HEK293T (cell line): ENCODE measurements around the gene WNK1.

Source experiments
- CTCF ChIA-PET: fragments of 350-600 bp; formaldehyde crosslinking; extraction: SDS; loops from one replicate; lab custom pipeline; 2021; ENCODE audit warnings: antibody characterized with exemption, inconsistent platforms; lab: Yijun Ruan, JAX
- POLR2A ChIA-PET: fragments of 350-600 bp; formaldehyde crosslinking; extraction: SDS; loops from one replicate; lab custom pipeline; 2020; ENCODE audit warnings: antibody characterized with exemption, inconsistent platforms; lab: Yijun Ruan, JAX
- DNase-seq: peaks from one replicate; pipeline ENCODE4 v3.0.0; 2012; ENCODE audit warnings: mixed read lengths; ENCODE audit errors: extremely low spot score
- ARNT ChIP-seq: fragments of 450-650 bp; IDR thresholded peaks from 2 replicates; pipeline ENCODE4 v1.6.1; 2017; ENCODE audit warnings: mild to moderate bottlenecking
- BHLHE40 ChIP-seq: fragments of 450-650 bp; IDR thresholded peaks from 2 replicates; pipeline ENCODE4 v1.6.1; 2016; ENCODE audit warnings: mild to moderate bottlenecking, moderate library complexity, borderline replicate concordance
- CTBP1 ChIP-seq: fragments of 450-650 bp; IDR thresholded peaks from 2 replicates; pipeline ENCODE4 v1.6.1; 2016; ENCODE audit warnings: borderline replicate concordance
- ELF4 ChIP-seq: fragments of 450-650 bp; IDR thresholded peaks from 2 replicates; pipeline ENCODE4 v1.6.1; 2017; ENCODE audit warnings: antibody characterized with exemption
- FOXA1 ChIP-seq: fragments of 450-650 bp; IDR thresholded peaks from 2 replicates; pipeline ENCODE4 v1.6.1; 2016; ENCODE audit warnings: mild to moderate bottlenecking
- FOXK2 ChIP-seq: fragments of 450-650 bp; IDR thresholded peaks from 2 replicates; pipeline ENCODE4 v1.6.1; 2016; ENCODE audit warnings: mild to moderate bottlenecking
- FOXM1 ChIP-seq: fragments of 450-650 bp; IDR thresholded peaks from 2 replicates; pipeline ENCODE4 v1.6.1; 2017; ENCODE audit warnings: mild to moderate bottlenecking, borderline replicate concordance
- HDGF ChIP-seq: fragments of 450-650 bp; IDR thresholded peaks from 2 replicates; pipeline ENCODE4 v1.6.1; 2017; ENCODE audit warnings: antibody characterized with exemption, borderline replicate concordance
- L3MBTL2 ChIP-seq: fragments of 450-650 bp; conservative IDR thresholded peaks from 2 replicates; pipeline ENCODE4 v1.6.1; 2016; ENCODE audit warnings: mild to moderate bottlenecking
- LEF1 ChIP-seq: fragments of 450-650 bp; IDR thresholded peaks from 2 replicates; pipeline ENCODE4 v1.6.1; 2017; ENCODE audit warnings: mild to moderate bottlenecking, borderline replicate concordance
- NFRKB ChIP-seq: fragments of 450-650 bp; IDR thresholded peaks from 2 replicates; pipeline ENCODE4 v1.6.1; 2016; ENCODE audit warnings: mild to moderate bottlenecking, moderate library complexity
- SP1 ChIP-seq: fragments of 450-650 bp; IDR thresholded peaks from 2 replicates; pipeline ENCODE4 v1.6.1; 2017
- SUZ12 ChIP-seq: fragments of 450-650 bp; IDR thresholded peaks from 2 replicates; pipeline ENCODE4 v1.6.1; 2016; ENCODE audit warnings: mild to moderate bottlenecking
- TARDBP ChIP-seq: fragments of 450-650 bp; IDR thresholded peaks from 2 replicates; pipeline ENCODE4 v1.6.1; 2016
- ZNF384 ChIP-seq: fragments of 450-650 bp; IDR thresholded peaks from 2 replicates; pipeline ENCODE4 v1.6.1; 2016
- TF ChIP-seq, protein P1 (sequence below): fragments of 450-650 bp; IDR thresholded peaks from 2 replicates; pipeline ENCODE4 v1.6.1; 2016

Gene WNK1

DNA sequence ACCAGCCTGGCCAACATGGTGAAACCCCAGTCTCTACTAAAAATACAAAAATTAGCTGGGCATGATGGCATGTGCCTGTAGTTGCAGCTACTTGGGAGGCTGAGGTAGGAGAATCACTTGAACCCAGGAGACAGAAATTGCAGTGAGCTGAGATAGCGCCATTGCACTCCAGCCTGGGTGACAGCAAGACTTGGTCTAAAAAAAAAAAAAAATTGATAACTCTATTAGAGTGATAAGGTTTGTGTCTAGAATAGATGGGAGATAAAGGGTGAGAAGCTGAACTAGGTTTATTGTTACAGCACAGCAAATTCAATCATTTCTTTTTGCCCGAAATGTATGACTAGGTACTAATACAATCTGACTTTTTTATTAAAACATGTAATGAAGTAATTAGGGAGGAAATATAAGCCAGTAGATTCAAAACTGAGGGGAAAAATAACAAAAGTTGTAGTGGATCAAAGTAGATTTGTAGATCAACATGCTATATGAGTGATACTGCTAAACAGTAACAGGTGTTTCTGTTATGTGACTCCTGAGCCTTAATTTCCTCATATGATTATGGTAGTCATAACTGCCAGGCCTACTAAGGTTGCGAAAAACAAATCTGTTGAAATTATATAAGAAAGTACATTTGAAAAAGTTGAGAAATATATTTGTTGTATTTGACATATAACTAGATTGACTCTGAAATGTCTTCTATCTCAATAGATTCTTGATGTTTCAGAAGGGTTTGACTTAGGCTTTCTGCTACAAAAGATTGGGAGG lies 83.6 kb downstream of the WNK1 start:
- ChIA-PET POLR2A (interaction anchor here (0.6 kb wide), 1 partner anchor 741 kb away, joined by 6 read pairs; no protein-coding TSS in a partner anchor), CTCF (no interaction called here)
- no peak for TF ChIP-seq FOXA1
- TF ChIP-seq, protein P1, sequence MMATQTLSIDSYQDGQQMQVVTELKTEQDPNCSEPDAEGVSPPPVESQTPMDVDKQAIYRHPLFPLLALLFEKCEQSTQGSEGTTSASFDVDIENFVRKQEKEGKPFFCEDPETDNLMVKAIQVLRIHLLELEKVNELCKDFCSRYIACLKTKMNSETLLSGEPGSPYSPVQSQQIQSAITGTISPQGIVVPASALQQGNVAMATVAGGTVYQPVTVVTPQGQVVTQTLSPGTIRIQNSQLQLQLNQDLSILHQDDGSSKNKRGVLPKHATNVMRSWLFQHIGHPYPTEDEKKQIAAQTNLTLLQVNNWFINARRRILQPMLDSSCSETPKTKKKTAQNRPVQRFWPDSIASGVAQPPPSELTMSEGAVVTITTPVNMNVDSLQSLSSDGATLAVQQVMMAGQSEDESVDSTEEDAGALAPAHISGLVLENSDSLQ: no peak
- TF ChIP-seq ARNT: no peak
- TF ChIP-seq HDGF: no peak
- DNase-seq: no peak

DNA sequence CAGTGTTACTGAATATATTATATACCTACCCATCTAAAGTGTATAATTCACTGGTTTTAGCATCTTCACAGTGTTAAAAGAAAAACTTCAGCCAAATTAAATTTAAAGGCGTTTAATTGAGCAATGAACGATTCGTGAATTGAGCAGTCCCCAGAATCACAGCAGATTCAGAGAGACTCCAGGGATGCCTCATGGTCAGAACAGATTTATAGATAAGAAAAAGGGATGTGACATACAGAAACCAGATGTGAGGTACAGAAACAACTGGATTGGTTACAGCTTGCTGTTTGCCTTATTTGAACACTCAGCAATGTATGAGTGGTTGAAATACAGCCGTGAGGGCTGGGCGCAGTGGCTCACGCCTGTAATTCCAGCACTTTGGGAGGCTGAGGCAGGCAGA lies 84.6 kb downstream of the WNK1 start:
- no peak for DNase-seq
- TF ChIP-seq SP1 (no peak), FOXA1 (no peak), TARDBP (no peak), SUZ12 (no peak), LEF1 (no peak), NFRKB (no peak), FOXK2 (no peak), HDGF (no peak), ARNT (no peak), ELF4 (no peak), FOXM1 (no peak), CTBP1 (no peak), L3MBTL2 (no peak), BHLHE40 (no peak), ZNF384 (no peak)
- TF ChIP-seq, protein P1: no peak
- ChIA-PET POLR2A (no interaction called here), CTCF (no interaction called here)

GRCh38 chr12:837548-837947 lies 85.2 kb downstream of the WNK1 start:
- ChIA-PET POLR2A (no interaction called here), CTCF (no interaction called here)
- no peak for TF ChIP-seq SUZ12
- TF ChIP-seq ELF4: no peak
- TF ChIP-seq CTBP1: no peak
- TF ChIP-seq, protein P1: no peak
- TF ChIP-seq FOXK2: no peak
- no peak for TF ChIP-seq NFRKB
- no peak for TF ChIP-seq ARNT
- no peak for TF ChIP-seq BHLHE40
- no peak for DNase-seq

DNA sequence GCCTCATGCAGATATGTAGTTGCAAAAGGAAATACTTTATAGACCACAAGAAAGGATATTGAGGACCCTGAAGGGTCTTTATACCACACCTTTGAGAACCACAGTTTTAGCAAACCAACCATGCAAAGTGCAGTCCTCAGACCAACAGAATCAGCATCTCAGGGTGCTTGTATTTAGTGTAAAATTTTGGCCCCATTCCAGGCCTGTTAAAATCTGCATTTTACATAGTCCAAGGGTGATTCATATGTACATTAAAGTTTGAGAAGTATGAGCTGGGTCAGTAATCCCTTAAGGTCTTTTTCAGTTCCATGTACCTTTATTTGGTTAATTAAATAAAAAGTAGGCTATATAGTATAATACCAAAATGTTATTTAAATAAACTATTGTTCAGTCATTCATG lies 91.2 kb downstream of the WNK1 start:
- CTCF ChIA-PET: no interaction called here
- POLR2A ChIA-PET: no interaction called here

DNA sequence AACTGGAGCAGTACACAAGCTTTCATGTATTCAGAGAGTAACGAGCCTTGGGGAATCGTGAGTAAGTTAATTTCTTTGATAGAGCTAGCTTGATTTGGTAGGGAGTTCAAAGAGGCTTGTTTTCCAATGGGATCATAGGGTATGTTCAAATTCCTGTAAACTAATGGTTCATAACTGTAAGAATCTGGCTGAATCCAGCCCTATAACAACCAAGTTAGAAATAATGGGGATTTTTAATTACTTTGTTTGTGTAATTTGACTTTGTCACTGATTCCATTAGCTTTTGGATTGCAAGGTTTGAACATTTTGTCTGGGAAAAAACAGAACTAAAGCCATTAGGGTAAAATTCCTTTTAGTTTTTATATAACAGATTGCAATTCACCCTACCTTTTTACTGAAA lies 94.0 kb downstream of the WNK1 start:
- no peak for TF ChIP-seq FOXK2
- no peak for TF ChIP-seq SP1
- no peak for TF ChIP-seq NFRKB
- TF ChIP-seq TARDBP: no peak
- TF ChIP-seq, protein P1: no peak
- no peak for TF ChIP-seq BHLHE40
- TF ChIP-seq LEF1: no peak
- no peak for TF ChIP-seq L3MBTL2
- TF ChIP-seq CTBP1: no peak
- TF ChIP-seq FOXA1: no peak
- no peak for TF ChIP-seq ELF4
- no peak for TF ChIP-seq ARNT
- TF ChIP-seq HDGF: no peak
- POLR2A ChIA-PET: no interaction called here
- CTCF ChIA-PET: no interaction called here
- DNase-seq: no peak

More for the DNA sequence above, 91.2 kb downstream of the WNK1 start:
- TF ChIP-seq NFRKB (no peak), CTBP1 (no peak), SP1 (no peak), ELF4 (no peak), FOXA1 (no peak), FOXK2 (no peak), BHLHE40 (no peak), HDGF (no peak), ARNT (no peak), LEF1 (no peak), L3MBTL2 (no peak), TARDBP (no peak), ZNF384 (no peak), SUZ12 (no peak), FOXM1 (no peak)
- TF ChIP-seq, protein P1: no peak
- no peak for DNase-seq
